ENCODE data around the gene MROH8. TPM values are rescaled to one million over a fixed set of nuclear protein-coding genes. Genes with fewer than 3 reads are reported as not detected.
A peak's percentile ranks its signal among the peaks of the same experiment; 100 is the strongest.
"Not testable (repeated sequence)": the region's sequence is repeated elsewhere in the genome, so short reads cannot be mapped to it uniquely, and the experiment has no call there.

Gene MROH8
- total and polyA plus RNA-seq, 3 experiments from 2014 or later = 1.6 to 3.0 (median 2.6) TPM

- no peak overlapping the region for H3K4me3 Mint-ChIP-seq
- no peak overlapping the region for H3K27ac Mint-ChIP-seq
- no peak for DNase-seq
- peaks cover 0 to 1% (median 0%) of the 10 kb centered on the region in 3 donors for H3K36me3 Mint-ChIP-seq
- no peaks in the 10 kb centered on the region for H3K9me3 ChIP-seq (ENCODE audit: low read length)
- ChIA-PET CTCF (interaction anchor here (1.5 kb wide), 1 partner anchor 130 kb away, joined by 3 read pairs; no protein-coding TSS in a partner anchor), POLR2A (no interaction called here)
- H3K27me3 ChIP-seq (ENCODE audit: insufficient read depth, low read length, poor library complexity, severe bottlenecking) = no peaks in the 10 kb centered on the region
- no peaks in the 10 kb centered on the region for H3K4me1 ChIP-seq (ENCODE audit: insufficient read depth, low read length)
- no peaks in the 10 kb centered on the region for H3K4me1 Mint-ChIP-seq
- H3K9me3 Mint-ChIP-seq = no peaks in the 10 kb centered on the region
- no peaks in the 10 kb centered on the region for H3K36me3 ChIP-seq (ENCODE audit: insufficient read depth, low read length)
- H3K4me3 ChIP-seq (ENCODE audit: low read length) = no peak overlapping the region
- H3K27ac ChIP-seq (ENCODE audit: low read depth, low read length) = no peak overlapping the region
- no peaks in the 10 kb centered on the region for H3K27me3 Mint-ChIP-seq
Measured at GRCh38 chr20:37144856-37145404, 34.4 kb downstream of the MROH8 start.

- Histone ChIP-seq H3K9me3 (ENCODE audit: low read length) (no peaks in the 10 kb centered on the region), H3K4me3 (ENCODE audit: low read length) (no peak overlapping the region), H3K27ac (ENCODE audit: low read depth, low read length) (no peak overlapping the region), H3K27me3 (ENCODE audit: insufficient read depth, low read length, poor library complexity, severe bottlenecking) (no peaks in the 10 kb centered on the region), H3K36me3 (ENCODE audit: insufficient read depth, low read length) (no peaks in the 10 kb centered on the region), H3K4me1 (ENCODE audit: insufficient read depth, low read length) (no peaks in the 10 kb centered on the region)
- Mint-ChIP-seq H3K27me3 (no peaks in the 10 kb centered on the region), H3K36me3 (peaks cover 0 to 1% (median 0%) of the 10 kb centered on the region in 3 donors), H3K4me3 (no peak overlapping the region), H3K4me1 (no peaks in the 10 kb centered on the region), H3K9me3 (no peaks in the 10 kb centered on the region), H3K27ac (peak overlapping the region in 1 of 8 donors; percentile 47)
- no peak for DNase-seq
- CTCF ChIA-PET = no interaction called here
- POLR2A ChIA-PET = no interaction called here
Measured at GRCh38 chr20:37142708-37143107, 36.6 kb downstream of the MROH8 start.

- no peaks in the 10 kb centered on the region for H3K27me3 Mint-ChIP-seq
- Histone ChIP-seq H3K4me3 (ENCODE audit: low read length) (no peak overlapping the region), H3K36me3 (ENCODE audit: insufficient read depth, low read length) (no peaks in the 10 kb centered on the region), H3K27me3 (ENCODE audit: insufficient read depth, low read length, poor library complexity, severe bottlenecking) (no peaks in the 10 kb centered on the region), H3K27ac (ENCODE audit: low read depth, low read length) (no peak overlapping the region), H3K4me1 (ENCODE audit: insufficient read depth, low read length) (no peaks in the 10 kb centered on the region), H3K9me3 (ENCODE audit: low read length) (no peaks in the 10 kb centered on the region)
- DNase-seq = no peak
- H3K36me3 Mint-ChIP-seq = peaks cover 0 to 2% (median 0%) of the 10 kb centered on the region in 3 donors
- CTCF ChIA-PET = no interaction called here
- no peaks in the 10 kb centered on the region for H3K9me3 Mint-ChIP-seq
- no peak overlapping the region for H3K4me3 Mint-ChIP-seq
- POLR2A ChIA-PET = no interaction called here
- peaks cover 7 to 9% (median 8%) of the 10 kb centered on the region in 3 donors for H3K4me1 Mint-ChIP-seq
- no peak overlapping the region for H3K27ac Mint-ChIP-seq
Measured at GRCh38 chr20:37137547-37137946, 41.8 kb downstream of the MROH8 start.

- no peaks in the 10 kb centered on the region for H3K27me3 ChIP-seq (ENCODE audit: insufficient read depth, low read length, poor library complexity, severe bottlenecking)
- peaks cover 0 to 2% (median 0%) of the 10 kb centered on the region in 3 donors for H3K36me3 Mint-ChIP-seq
- no peaks in the 10 kb centered on the region for H3K36me3 ChIP-seq (ENCODE audit: insufficient read depth, low read length)
- no peak for DNase-seq
- H3K4me3 Mint-ChIP-seq = no peak overlapping the region
- POLR2A ChIA-PET = no interaction called here
- H3K9me3 Mint-ChIP-seq = no peaks in the 10 kb centered on the region
- CTCF ChIA-PET = no interaction called here
- peak overlapping the region in 1 of 8 donors; percentile 19 for H3K27ac Mint-ChIP-seq
- H3K9me3 ChIP-seq (ENCODE audit: low read length) = no peaks in the 10 kb centered on the region
- H3K4me1 Mint-ChIP-seq = peaks cover 7 to 9% (median 8%) of the 10 kb centered on the region in 3 donors
- H3K27ac ChIP-seq (ENCODE audit: low read depth, low read length) = no peak overlapping the region
- H3K27me3 Mint-ChIP-seq = peaks cover 0 to 1% of the 10 kb centered on the region in 2 donors
- no peak overlapping the region for H3K4me3 ChIP-seq (ENCODE audit: low read length)
- no peaks in the 10 kb centered on the region for H3K4me1 ChIP-seq (ENCODE audit: insufficient read depth, low read length)
Measured at GRCh38 chr20:37133952-37134351, 45.4 kb downstream of the MROH8 start.

- Histone ChIP-seq H3K27ac (ENCODE audit: low read depth, low read length) (no peak overlapping the region), H3K9me3 (ENCODE audit: low read length) (no peaks in the 10 kb centered on the region), H3K36me3 (ENCODE audit: insufficient read depth, low read length) (no peaks in the 10 kb centered on the region), H3K4me1 (ENCODE audit: insufficient read depth, low read length) (no peaks in the 10 kb centered on the region), H3K27me3 (ENCODE audit: insufficient read depth, low read length, poor library complexity, severe bottlenecking) (no peaks in the 10 kb centered on the region), H3K4me3 (ENCODE audit: low read length) (no peak overlapping the region)
- no peak for DNase-seq
- Mint-ChIP-seq H3K9me3 (no peaks in the 10 kb centered on the region), H3K4me1 (peaks cover 0 to 2% (median 1%) of the 10 kb centered on the region in 3 donors), H3K27me3 (peaks cover 0 to 1% of the 10 kb centered on the region in 2 donors), H3K36me3 (peaks cover 0 to 4% (median 2%) of the 10 kb centered on the region in 3 donors), H3K27ac (no peak overlapping the region), H3K4me3 (no peak overlapping the region)
- CTCF ChIA-PET = no interaction called here
- POLR2A ChIA-PET = no interaction called here
Measured at GRCh38 chr20:37131486-37131885, 47.9 kb downstream of the MROH8 start.

GRCh38 chr20:37128803-37129202 lies 50.5 kb downstream of the MROH8 start:
- POLR2A ChIA-PET = no interaction called here
- Mint-ChIP-seq H3K9me3 (no peaks in the 10 kb centered on the region), H3K4me1 (no peaks in the 10 kb centered on the region), H3K27me3 (peaks cover 0 to 1% of the 10 kb centered on the region in 2 donors), H3K36me3 (peaks cover 0 to 4% (median 0%) of the 10 kb centered on the region in 3 donors), H3K27ac (peak overlapping the region in 2 of 8 donors; percentile 3 to 21), H3K4me3 (no peak overlapping the region)
- CTCF ChIA-PET = interaction anchor here (2.1 kb wide), 1 partner anchor 9 kb away, joined by 4 read pairs; no protein-coding TSS in a partner anchor
- Histone ChIP-seq H3K4me1 (ENCODE audit: insufficient read depth, low read length) (no peaks in the 10 kb centered on the region), H3K36me3 (ENCODE audit: insufficient read depth, low read length) (no peaks in the 10 kb centered on the region), H3K4me3 (ENCODE audit: low read length) (no peak overlapping the region), H3K9me3 (ENCODE audit: low read length) (no peaks in the 10 kb centered on the region), H3K27ac (ENCODE audit: low read depth, low read length) (no peak overlapping the region), H3K27me3 (ENCODE audit: insufficient read depth, low read length, poor library complexity, severe bottlenecking) (no peaks in the 10 kb centered on the region)
- DNase-seq = no peak

- POLR2A ChIA-PET; H3K27me3 ChIP-seq (ENCODE audit: insufficient read depth, low read length, poor library complexity, severe bottlenecking); DNase-seq; H3K27ac Mint-ChIP-seq; H3K4me1 ChIP-seq (ENCODE audit: insufficient read depth, low read length); CTCF ChIA-PET; H3K9me3 ChIP-seq (ENCODE audit: low read length); H3K27ac ChIP-seq (ENCODE audit: low read depth, low read length); H3K4me3 Mint-ChIP-seq; H3K36me3 Mint-ChIP-seq; H3K36me3 ChIP-seq (ENCODE audit: insufficient read depth, low read length); H3K4me3 ChIP-seq (ENCODE audit: low read length); H3K27me3 Mint-ChIP-seq; H3K4me1 Mint-ChIP-seq; H3K9me3 Mint-ChIP-seq: not testable (repeated sequence)
Measured at GRCh38 chr20:37126290-37126689, 53.1 kb downstream of the MROH8 start.

- H3K27ac Mint-ChIP-seq = no peak overlapping the region
- Histone ChIP-seq H3K4me1 (ENCODE audit: insufficient read depth, low read length) (no peaks in the 10 kb centered on the region), H3K27me3 (ENCODE audit: insufficient read depth, low read length, poor library complexity, severe bottlenecking) (no peaks in the 10 kb centered on the region), H3K4me3 (ENCODE audit: low read length) (no peak overlapping the region), H3K36me3 (ENCODE audit: insufficient read depth, low read length) (no peaks in the 10 kb centered on the region), H3K27ac (ENCODE audit: low read depth, low read length) (no peak overlapping the region), H3K9me3 (ENCODE audit: low read length) (no peaks in the 10 kb centered on the region)
- H3K9me3 Mint-ChIP-seq = no peaks in the 10 kb centered on the region
- CTCF ChIA-PET = no interaction called here
- H3K27me3 Mint-ChIP-seq = no peaks in the 10 kb centered on the region
- DNase-seq = no peak
- peaks cover 0 to 1% (median 0%) of the 10 kb centered on the region in 3 donors for H3K36me3 Mint-ChIP-seq
- no peak overlapping the region for H3K4me3 Mint-ChIP-seq
- POLR2A ChIA-PET = no interaction called here
- no peaks in the 10 kb centered on the region for H3K4me1 Mint-ChIP-seq
Measured at GRCh38 chr20:37123441-37123840, 55.9 kb downstream of the MROH8 start.

Data from CD8-positive, alpha-beta memory T cell (primary cell).